K562 (cell line): ENCODE data around the gene FBXO8. TPM values are rescaled to one million over a fixed set of nuclear protein-coding genes. Genes with fewer than 3 reads are reported as not detected.

Experiments
- ARID1B ChIP-seq: fragments of 450-650 bp; IDR thresholded peaks from 2 replicates; pipeline ENCODE4 v1.6.1; 2016; ENCODE audit warnings: antibody characterized with exemption, mild to moderate bottlenecking, inconsistent platforms
- CHAMP1 ChIP-seq: fragments of 450-650 bp; IDR thresholded peaks from 2 replicates; pipeline ENCODE4 v1.6.1; 2016; ENCODE audit warnings: mild to moderate bottlenecking
- DACH1 ChIP-seq: fragments of 450-650 bp; IDR thresholded peaks from 2 replicates; pipeline ENCODE4 v1.6.1; 2018; ENCODE audit not compliant: partially characterized antibody
- EHMT2 ChIP-seq: fragments of 450-650 bp; IDR thresholded peaks from 2 replicates; pipeline ENCODE4 v1.6.1; 2018; ENCODE audit warnings: antibody characterized with exemption
- ELF4 ChIP-seq: fragments of 450-650 bp; formaldehyde crosslinking; IDR thresholded peaks from 2 replicates; pipeline ENCODE4 v1.4.0; 2022; ENCODE audit warnings: missing genetic modification characterization
- ETV6 ChIP-seq, 3 experiments: fragments of 150-350 bp in 1 of 3; sonication (generic) in 1 of 3; formaldehyde crosslinking in 1 of 3; IDR thresholded peaks; 2 replicates each; pipeline versions ENCODE4 v1.6.1 to v1.8.0; 2014 to 2022; ENCODE audit warnings: borderline replicate concordance in 2 of 3, low read depth in 2 of 3, antibody characterized with exemption in 1 of 3, low read length in 1 of 3, mild to moderate bottlenecking in 1 of 3, missing genetic modification reagents in 1 of 3
- GTF2F1 ChIP-seq: IDR thresholded peaks from 2 replicates; pipeline ENCODE4 v1.6.1; 2011; ENCODE audit warnings: low read depth, low read length, improper control_type of control experiment
- HDAC3 ChIP-seq: fragments of 450-650 bp; IDR thresholded peaks from 2 replicates; pipeline ENCODE4 v1.6.1; 2018; ENCODE audit warnings: borderline replicate concordance, mild to moderate bottlenecking, moderate library complexity; ENCODE audit not compliant: partially characterized antibody
- JUND ChIP-seq, 2 experiments: IDR thresholded peaks; 2 replicates in 1 of 2; 3 replicates in 1 of 2; pipeline ENCODE4 v1.6.1; 2011; ENCODE audit warnings: borderline replicate concordance in 2 of 2, low read depth in 2 of 2, low read length in 2 of 2, improper control_type of control experiment in 1 of 2, missing biosample characterization in 1 of 2, missing genetic modification characterization in 1 of 2, missing genetic modification reagents in 1 of 2
- KDM4B ChIP-seq, 2 experiments: fragments of 450-650 bp in 1 of 2; sonication (generic) in 1 of 2; IDR thresholded peaks; 2 replicates each; pipeline ENCODE4 v1.6.1; 2016 to 2017; ENCODE audit warnings: borderline replicate concordance in 2 of 2, antibody characterized with exemption in 1 of 2, low read depth in 1 of 2, mild to moderate bottlenecking in 1 of 2
- MTA2 ChIP-seq: fragments of 450-650 bp; IDR thresholded peaks from 2 replicates; pipeline ENCODE4 v1.6.1; 2016; ENCODE audit warnings: low read depth
- NR4A1 ChIP-seq, 2 experiments: fragments of 250-450 bp in 1 of 2; fragments of 450-650 bp in 1 of 2; sonication (Bioruptor Pico) in 1 of 2; IDR thresholded peaks; 2 replicates each; pipeline versions ENCODE4 v1.4.0 to v1.6.1; 2016 to 2020; ENCODE audit warnings: mild to moderate bottlenecking in 2 of 2, missing compliant biosample characterization in 1 of 2, missing genetic modification characterization in 1 of 2, moderate library complexity in 1 of 2
- SIX5 ChIP-seq, 2 experiments: IDR thresholded peaks; 2 replicates each; pipeline ENCODE4 v1.6.1; 2011; ENCODE audit warnings: low read length in 2 of 2, borderline replicate concordance in 1 of 2, low read depth in 1 of 2, mild to moderate bottlenecking in 1 of 2, moderate library complexity in 1 of 2; ENCODE audit not compliant: insufficient read depth in 1 of 2
- TEAD4 ChIP-seq, 2 experiments: sonication (generic) in 1 of 2; formaldehyde crosslinking in 1 of 2; IDR thresholded peaks; 2 replicates each; pipeline versions ENCODE4 v1.6.1 to v1.8.0; 2012 to 2022; ENCODE audit warnings: borderline replicate concordance in 1 of 2, inconsistent platforms in 1 of 2, low read length in 1 of 2, mild to moderate bottlenecking in 1 of 2, missing genetic modification reagents in 1 of 2
- THRB ChIP-seq: fragments of 450-650 bp; formaldehyde crosslinking; conservative IDR thresholded peaks from 2 replicates; pipeline ENCODE4 v1.4.0; 2022; ENCODE audit warnings: mild to moderate bottlenecking, missing genetic modification characterization
- TRIM24 ChIP-seq, 2 experiments: fragments of 450-650 bp; IDR thresholded peaks; 2 replicates each; pipeline ENCODE4 v1.6.1; 2016
- ZC3H4 ChIP-seq: sonication (generic); formaldehyde crosslinking; IDR thresholded peaks from 2 replicates; pipeline ENCODE4 v1.9.0; 2021; ENCODE audit warnings: missing genetic modification reagents, borderline replicate concordance
- ZNF140 ChIP-seq: fragments of 250-450 bp; sonication (Bioruptor Pico); IDR thresholded peaks from 2 replicates; pipeline ENCODE4 v1.8.0; 2021; ENCODE audit warnings: moderate library complexity, mild to moderate bottlenecking, inconsistent platforms
- ZNF143 ChIP-seq: sonication (generic); formaldehyde crosslinking; IDR thresholded peaks from 2 replicates; pipeline ENCODE4 v1.9.0; 2022; ENCODE audit warnings: mild to moderate bottlenecking, missing genetic modification reagents
- ZNF184 ChIP-seq: sonication (generic); formaldehyde crosslinking; IDR thresholded peaks from 2 replicates; pipeline ENCODE4 v1.5.0; 2020; ENCODE audit warnings: missing genetic modification reagents
- ZNF253 ChIP-seq: fragments of 250-450 bp; sonication (Bioruptor Pico); conservative IDR thresholded peaks from 2 replicates; pipeline ENCODE4 v1.6.1; 2021; ENCODE audit warnings: mild to moderate bottlenecking
- ZNF695 ChIP-seq: fragments of 450-650 bp; formaldehyde crosslinking; IDR thresholded peaks from 2 replicates; pipeline ENCODE4 v1.4.0; 2020; ENCODE audit warnings: mild to moderate bottlenecking, moderate library complexity
- ZNF717 ChIP-seq: fragments of 250-450 bp; sonication (Bioruptor Pico); IDR thresholded peaks from 2 replicates; pipeline ENCODE4 v1.5.0; 2021
- polyA plus RNA-seq, 8 experiments: library from polyadenylated mRNA; depleted of rRNA in 4 of 8; stranded (reverse) in 5 of 8; unstranded in 3 of 8; fragments of >200 nt; fragmentation: Nextera tagmentation in 2 of 8; fragmentation: Illumina TruSeq in 1 of 8; extraction: Ambion mirVana in 2 of 8; extraction: Trizol in 1 of 8; gene quantifications; 2 replicates each; pipeline versions ENCODE4 v1.2.1 to v1.2.3, GENCODE V29; 2011 to 2014; ENCODE audit warnings: inconsistent platforms in 1 of 8, missing spikeins in 1 of 8
- total RNA-seq, 7 experiments: library from RNA; depleted of rRNA in 6 of 7; stranded (reverse); fragments of >200 nt in 6 of 7; fragmentation: Illumina TruSeq in 2 of 7; extraction: Trizol in 2 of 7; gene quantifications; 2 replicates each; pipeline versions ENCODE4 v1.2.1 to v1.2.3, GENCODE V29; 2011 to 2021; ENCODE audit warnings: low replicate concordance in 1 of 7

FBXO8 gene
- total and polyA plus RNA-seq, 9 of the 15 experiments (the other 6 are each of a cell fraction or from before 2014, with no cell fraction given): 12.9 to 27.1 (median 14.8) TPM

GRCh38 chr4:174324725-174325124 is 41.3 kb upstream of the FBXO8 start (continued):
- TF ChIP-seq EHMT2 (peak; percentile 68), ETV6 (IDR thresholded peaks at IDR 0.05; ENCODE audit: borderline replicate concordance in 1 of 2, low read depth in 2 of 2, low read length in 1 of 2) (no peak), ETV6 (CRISPR knock-in tag; IDR thresholded peaks at IDR 0.05; ENCODE audit: borderline replicate concordance) (no peak), DACH1 (peak; percentile 47), SIX5 (IDR thresholded peaks at IDR 0.05; ENCODE audit: borderline replicate concordance in 1 of 2, insufficient read depth in 1 of 2, low read depth in 1 of 2, low read length in 2 of 2) (no peak), CHAMP1 (peak; percentile 45; the same call in 1 of the 2 replicates), GTF2F1 (no peak), KDM4B (IDR thresholded peaks at IDR 0.05; ENCODE audit: borderline replicate concordance in 2 of 2, low read depth in 1 of 2) (no peak), ZNF717 (no peak), ZNF253 (CRISPR knock-in tag) (no peak), THRB (CRISPR knock-in tag) (no peak), ARID1B (peak; percentile 33; the same call in 1 of the 2 replicates), ZC3H4 (CRISPR knock-in tag) (no peak), ZNF143 (CRISPR knock-in tag) (no peak), TEAD4 (IDR thresholded peaks at IDR 0.05; ENCODE audit: low read length) (no peak), TEAD4 (CRISPR knock-in tag; IDR thresholded peaks at IDR 0.05; ENCODE audit: borderline replicate concordance) (no peak), JUND (IDR thresholded peaks at IDR 0.05; ENCODE audit: borderline replicate concordance, low read depth, low read length) (peak; percentile 65; the same call in 1 of the 2 replicates), JUND (tag; IDR thresholded peaks at IDR 0.05; ENCODE audit: borderline replicate concordance, low read depth, low read length) (no peak; the same call in 2 of the 3 replicates), HDAC3 (no peak), ZNF184 (no peak), ZNF140 (no peak), MTA2 (no peak), ZNF695 (no peak), ELF4 (CRISPR knock-in tag) (no peak), TRIM24 (IDR thresholded peaks at IDR 0.05) (0 out of 4 replicates have a peak, but pooled peaks of 1 of the 2 experiments have one; percentile 20), NR4A1 (CRISPR knock-in tag; IDR thresholded peaks at IDR 0.05) (no peak), NR4A1 (tag; IDR thresholded peaks at IDR 0.05) (no peak)
